ENCODE data around the gene KIAA2012. TPM values are rescaled to one million over a fixed set of nuclear protein-coding genes. Genes with fewer than 3 reads are reported as not detected.

Gene KIAA2012
- total and polyA plus RNA-seq, 2 of the 8 experiments (the other 6 are each of a cell fraction or from before 2014, with no cell fraction given): not detected

DNA sequence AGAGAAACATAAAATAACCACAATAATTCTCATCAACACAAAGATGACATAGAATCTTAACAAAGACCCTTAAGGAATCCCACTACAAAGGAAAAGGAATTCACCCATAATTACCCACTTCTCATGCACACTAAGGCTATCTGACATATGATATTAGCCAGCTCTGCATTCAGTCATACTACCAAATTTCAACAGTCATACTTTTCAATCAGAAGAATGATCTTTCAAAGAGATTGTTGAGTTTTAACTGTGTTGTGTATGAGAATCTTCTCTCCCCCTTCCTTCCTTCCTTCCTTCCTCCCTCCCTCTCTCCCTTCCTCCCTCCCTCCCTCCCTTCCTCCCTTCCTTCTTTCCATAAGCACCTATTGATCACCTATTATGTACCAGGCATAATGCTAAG lies 22.4 kb upstream of the KIAA2012 start:
- Histone ChIP-seq H3K79me1 (ENCODE audit: low read depth, low read length) (no peaks in the 10 kb centered on the region), H2BK15ac (ENCODE audit: low read length) (no peak overlapping the region), H2AK5ac (ENCODE audit: low read depth, low read length) (no peak overlapping the region), H3K23ac (ENCODE audit: insufficient read length) (no peak overlapping the region), H3K79me2 (ENCODE audit: control insufficient read depth in 1 of 2, insufficient read depth in 2 of 2, low read length in 2 of 2) (no peaks in the 10 kb centered on the region), H3K9ac (replicated peaks in 1 of 4; ENCODE audit: extremely low read depth in 1 of 4, low read depth in 3 of 4, low read length in 3 of 4) (no peak overlapping the region), H4K20me1 (replicated peaks in 1 of 2; ENCODE audit: control insufficient read depth in 1 of 2, insufficient read depth in 2 of 2, low read length in 2 of 2) (no peaks in the 10 kb centered on the region), H3K14ac (ENCODE audit: insufficient read length) (no peak overlapping the region), H3K36me3 (ENCODE audit: control insufficient read depth in 2 of 4, insufficient read depth in 4 of 4, low read length in 3 of 4) (no peaks in the 10 kb centered on the region), H3K9me3 (ENCODE audit: insufficient read depth in 2 of 2, low read depth in 1 of 2, low read length in 1 of 2) (no peaks in the 10 kb centered on the region), H4K5ac (ENCODE audit: insufficient read length, low read depth, low read length) (no peak overlapping the region), H2BK12ac (ENCODE audit: low read depth, low read length) (no peak overlapping the region), H4K8ac (ENCODE audit: extremely low read depth, insufficient read depth, low read length) (no peak overlapping the region), H3K18ac (ENCODE audit: extremely low read depth, low read length) (no peak overlapping the region), H3K23me2 (ENCODE audit: low read depth, low read length) (no peaks in the 10 kb centered on the region; the same call in 1 of the 2 replicates), H3K4ac (replicated peaks; ENCODE audit: insufficient read length, low read depth, low read length) (no peak overlapping the region), H3K56ac (replicated peaks; ENCODE audit: insufficient read length, low read depth, low read length) (no peak overlapping the region), H2BK5ac (ENCODE audit: low read depth, low read length) (no peak overlapping the region), H3K4me3 (ENCODE audit: extremely low read depth in 1 of 4, insufficient read depth in 2 of 4, low read depth in 3 of 4, low read length in 4 of 4) (no peak overlapping the region), H2AFZ (ENCODE audit: low read length) (no peak overlapping the region), H4K91ac (replicated peaks; ENCODE audit: insufficient read length, low read length) (no peak overlapping the region), H2BK120ac (replicated peaks; ENCODE audit: low read depth, low read length) (no peak overlapping the region), H3K4me2 (ENCODE audit: insufficient read depth in 1 of 2, low read depth in 2 of 2, low read length in 2 of 2) (no peak overlapping the region), H3K27ac (ENCODE audit: low read depth, low read length) (no peak overlapping the region), H2BK20ac (ENCODE audit: low read length) (no peak overlapping the region), H3K4me1 (replicated peaks in 1 of 4; ENCODE audit: control insufficient read depth in 3 of 4, insufficient read depth in 4 of 4, low read length in 3 of 4) (peaks cover 2 to 13% (median 9%) of the 10 kb centered on the region in 4 experiments), H3K27me3 (replicated peaks in 1 of 4; ENCODE audit: control insufficient read depth in 3 of 4, extremely low read depth in 1 of 4, insufficient read depth in 3 of 4, low read length in 3 of 4) (no peaks in the 10 kb centered on the region)
- peak; percentile 63 for FAIRE-seq
- no peak for TF ChIP-seq YY1 (IDR thresholded peaks at IDR 0.05; ENCODE audit: low read depth, low read length)
- CTCF ChIA-PET (ENCODE audit: partially characterized antibody): no interaction called here
- no peak for DNase-seq (ENCODE audit: low read depth in 1 of 2, low spot score in 2 of 2)
- POLR2A ChIA-PET (ENCODE audit: partially characterized antibody): interaction anchor here (0.7 kb wide), 1 partner anchor 27 kb away, joined by 3 read pairs; no protein-coding TSS in a partner anchor

Measured in H1 (cell line).